LNCaP clone FGC (cell line): Measurements from ENCODE around the gene PGLYRP3.
"Not testable (repeated sequence)": the region's sequence is repeated elsewhere in the genome, so short reads cannot be mapped to it uniquely, and the experiment has no call there.

Experiments
- DNase-seq: peaks from one replicate; pipeline ENCODE4 v3.0.0-alpha.2; 2011; ENCODE audit warnings: low read depth
- H3K4me3 ChIP-seq: 2 replicates; pipeline ENCODE4 v1.5.1; 2011; ENCODE audit warnings: mild to moderate bottlenecking, low read depth, low read length, control low read depth
- TF ChIP-seq, protein P1 (sequence below): IDR thresholded peaks from 2 replicates; pipeline ENCODE4 v1.5.1; 2012; ENCODE audit warnings: mild to moderate bottlenecking; ENCODE audit not compliant: control insufficient read depth, insufficient read depth; ENCODE audit errors: extremely low read depth

The PGLYRP3 gene

GRCh38 chr1:153324912-153325311 lies 12.2 kb upstream of the PGLYRP3 start:
- TF ChIP-seq, protein P1, sequence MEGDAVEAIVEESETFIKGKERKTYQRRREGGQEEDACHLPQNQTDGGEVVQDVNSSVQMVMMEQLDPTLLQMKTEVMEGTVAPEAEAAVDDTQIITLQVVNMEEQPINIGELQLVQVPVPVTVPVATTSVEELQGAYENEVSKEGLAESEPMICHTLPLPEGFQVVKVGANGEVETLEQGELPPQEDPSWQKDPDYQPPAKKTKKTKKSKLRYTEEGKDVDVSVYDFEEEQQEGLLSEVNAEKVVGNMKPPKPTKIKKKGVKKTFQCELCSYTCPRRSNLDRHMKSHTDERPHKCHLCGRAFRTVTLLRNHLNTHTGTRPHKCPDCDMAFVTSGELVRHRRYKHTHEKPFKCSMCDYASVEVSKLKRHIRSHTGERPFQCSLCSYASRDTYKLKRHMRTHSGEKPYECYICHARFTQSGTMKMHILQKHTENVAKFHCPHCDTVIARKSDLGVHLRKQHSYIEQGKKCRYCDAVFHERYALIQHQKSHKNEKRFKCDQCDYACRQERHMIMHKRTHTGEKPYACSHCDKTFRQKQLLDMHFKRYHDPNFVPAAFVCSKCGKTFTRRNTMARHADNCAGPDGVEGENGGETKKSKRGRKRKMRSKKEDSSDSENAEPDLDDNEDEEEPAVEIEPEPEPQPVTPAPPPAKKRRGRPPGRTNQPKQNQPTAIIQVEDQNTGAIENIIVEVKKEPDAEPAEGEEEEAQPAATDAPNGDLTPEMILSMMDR = no peak
- DNase-seq = no peak
- no peak overlapping the region for H3K4me3 ChIP-seq

DNA sequence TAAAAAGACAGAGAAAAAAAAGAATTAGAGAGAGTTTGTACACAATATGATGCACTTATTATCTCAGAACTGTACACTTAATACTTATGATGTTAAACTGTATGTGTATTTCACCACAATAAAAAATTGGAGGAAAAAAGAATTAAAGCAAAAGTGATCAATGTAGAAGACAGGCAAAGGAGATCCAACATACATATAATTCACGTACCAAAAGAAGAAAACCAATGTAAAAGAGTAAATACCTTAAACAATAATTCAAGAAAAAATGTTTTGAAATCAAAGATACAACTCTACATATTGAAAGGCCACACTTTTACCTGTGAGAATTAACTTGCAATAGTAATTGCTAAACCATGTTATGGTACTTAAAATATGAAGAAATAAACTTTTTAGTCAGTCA lies 9.8 kb upstream of the PGLYRP3 start:
- DNase-seq = no peak
- TF ChIP-seq, protein P1 = no peak
- H3K4me3 ChIP-seq = no peak overlapping the region

DNA sequence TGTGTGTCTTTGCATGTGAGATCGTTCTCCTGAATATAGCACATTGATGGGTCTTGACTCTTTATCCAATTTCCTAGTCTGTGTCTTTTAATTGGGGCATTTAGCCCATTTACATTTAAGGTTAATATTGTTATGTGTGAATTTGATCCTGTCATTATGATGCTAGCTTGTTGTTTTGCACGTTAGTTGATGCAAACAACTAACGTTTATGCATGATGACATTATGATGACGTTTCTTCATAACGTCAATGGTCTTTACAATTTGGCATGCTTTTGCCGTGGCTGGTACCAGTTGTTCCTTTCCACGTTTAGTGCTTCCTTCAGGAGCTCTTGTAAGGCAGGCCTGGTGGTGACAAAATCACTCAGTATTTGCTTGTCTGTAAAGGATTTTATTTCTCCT lies 5.4 kb upstream of the PGLYRP3 start:
- not testable (repeated sequence) for DNase-seq, H3K4me3 ChIP-seq

GRCh38 chr1:153316013-153316412 lies 3.3 kb upstream of the PGLYRP3 start:
- DNase-seq, H3K4me3 ChIP-seq: not testable (repeated sequence)

DNA sequence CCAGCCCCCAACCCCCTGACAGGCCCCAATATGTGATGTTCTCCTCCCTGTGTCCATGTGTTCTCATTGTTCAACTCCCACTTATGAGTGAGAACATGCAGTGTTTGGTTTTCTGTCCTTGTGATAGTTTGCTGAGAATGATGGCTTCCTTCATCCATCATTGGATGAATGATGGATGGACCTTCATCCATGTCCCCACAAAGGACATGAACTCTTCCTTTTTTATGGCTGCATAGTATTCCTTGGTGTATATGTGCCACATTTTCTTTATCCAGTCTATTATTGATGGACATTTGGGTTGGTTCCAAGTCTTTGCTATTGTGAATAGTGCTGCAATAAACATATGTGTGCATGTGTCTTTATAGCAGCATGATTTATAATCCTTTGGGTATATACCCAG lies 1.6 kb upstream of the PGLYRP3 start:
- not testable (repeated sequence) for DNase-seq

GRCh38 chr1:153313288-153313687 lies 536 bp upstream of the PGLYRP3 start:
- TF ChIP-seq, protein P1 = no peak
- DNase-seq = no peak

More for the DNA sequence above, 1.6 kb upstream of the PGLYRP3 start:
- H3K4me3 ChIP-seq = not testable (repeated sequence)

GRCh38 chr1:153310526-153310925 lies 2.2 kb downstream of the PGLYRP3 start:
- H3K4me3 ChIP-seq = no peak overlapping the region
- no peak for DNase-seq
- TF ChIP-seq, protein P1 = no peak

More at GRCh38 chr1:153313288-153313687, 536 bp upstream of the PGLYRP3 start:
- H3K4me3 ChIP-seq = no peak overlapping the region

- TF ChIP-seq, protein P1 = no peak
- DNase-seq = no peak
- no peak overlapping the region for H3K4me3 ChIP-seq
These were observed 3.3 kb downstream of the PGLYRP3 start for GRCh38 chr1:153309441-153309840.

- DNase-seq = no peak
These were observed 4.2 kb downstream of the PGLYRP3 start for GRCh38 chr1:153308540-153308939.

More at GRCh38 chr1:153308540-153308939, 4.2 kb downstream of the PGLYRP3 start:
- TF ChIP-seq, protein P1 = no peak
- no peak overlapping the region for H3K4me3 ChIP-seq
